Measurements from ENCODE around the gene LAMC2.

GRCh38 chr1:183242556-183242955 lies 56.5 kb downstream of the LAMC2 start:
- no peak for TF ChIP-seq EZH2 (IDR thresholded peaks at IDR 0.05; ENCODE audit: borderline replicate concordance, low read length)
- TF ChIP-seq, protein P1, sequence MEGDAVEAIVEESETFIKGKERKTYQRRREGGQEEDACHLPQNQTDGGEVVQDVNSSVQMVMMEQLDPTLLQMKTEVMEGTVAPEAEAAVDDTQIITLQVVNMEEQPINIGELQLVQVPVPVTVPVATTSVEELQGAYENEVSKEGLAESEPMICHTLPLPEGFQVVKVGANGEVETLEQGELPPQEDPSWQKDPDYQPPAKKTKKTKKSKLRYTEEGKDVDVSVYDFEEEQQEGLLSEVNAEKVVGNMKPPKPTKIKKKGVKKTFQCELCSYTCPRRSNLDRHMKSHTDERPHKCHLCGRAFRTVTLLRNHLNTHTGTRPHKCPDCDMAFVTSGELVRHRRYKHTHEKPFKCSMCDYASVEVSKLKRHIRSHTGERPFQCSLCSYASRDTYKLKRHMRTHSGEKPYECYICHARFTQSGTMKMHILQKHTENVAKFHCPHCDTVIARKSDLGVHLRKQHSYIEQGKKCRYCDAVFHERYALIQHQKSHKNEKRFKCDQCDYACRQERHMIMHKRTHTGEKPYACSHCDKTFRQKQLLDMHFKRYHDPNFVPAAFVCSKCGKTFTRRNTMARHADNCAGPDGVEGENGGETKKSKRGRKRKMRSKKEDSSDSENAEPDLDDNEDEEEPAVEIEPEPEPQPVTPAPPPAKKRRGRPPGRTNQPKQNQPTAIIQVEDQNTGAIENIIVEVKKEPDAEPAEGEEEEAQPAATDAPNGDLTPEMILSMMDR (conservative IDR thresholded peaks at IDR 0.05 in 1 of 2, IDR thresholded peaks at IDR 0.05 in 1 of 2; ENCODE audit: extremely low read depth in 1 of 2, insufficient read depth in 1 of 2, low read depth in 1 of 2, low read length in 2 of 2) = no peak

All from mammary epithelial cell (primary cell).